AML-193 (cell line): ENCODE results near the gene HLF.

ENCODE experiments used
- DNase-seq, 2 experiments: peaks; one replicate each; lab custom pipeline; 2025; lab: John Stamatoyannopoulos, UW

Gene HLF

GRCh38 chr17:55274355-55275255, 9.8 kb downstream of the HLF start:
- no peak for DNase-seq

GRCh38 chr17:55275894-55276804, 11.4 kb downstream of the HLF start:
- DNase-seq = no peak

- no peak for DNase-seq
These were observed 13.6 kb downstream of the HLF start for GRCh38 chr17:55278173-55278961.

- no peak for DNase-seq
These were observed 14.4 kb downstream of the HLF start for GRCh38 chr17:55279203-55279602.

- DNase-seq = no peak
These were observed 15.0 kb downstream of the HLF start for GRCh38 chr17:55279788-55280187.

GRCh38 chr17:55280212-55280611, 15.5 kb downstream of the HLF start:
- DNase-seq = no peak

- DNase-seq = no peak
These were observed 17.1 kb downstream of the HLF start for GRCh38 chr17:55281649-55282378.

GRCh38 chr17:55282379-55282702, 17.6 kb downstream of the HLF start:
- DNase-seq = no peak

GRCh38 chr17:55282741-55283140, 18.0 kb downstream of the HLF start:
- DNase-seq = no peak

- no peak for DNase-seq
These were observed 18.7 kb downstream of the HLF start for GRCh38 chr17:55283256-55283965.

GRCh38 chr17:55284001-55284884, 19.5 kb downstream of the HLF start:
- no peak for DNase-seq

GRCh38 chr17:55284944-55285339, 20.2 kb downstream of the HLF start:
- DNase-seq = no peak

- no peak for DNase-seq
These were observed 20.9 kb downstream of the HLF start for GRCh38 chr17:55285340-55286301.

GRCh38 chr17:55286681-55287589, 22.2 kb downstream of the HLF start:
- no peak for DNase-seq

GRCh38 chr17:55288356-55289105, 23.8 kb downstream of the HLF start:
- no peak for DNase-seq

- DNase-seq = no peak
These were observed 24.3 kb downstream of the HLF start for GRCh38 chr17:55289106-55289446.

GRCh38 chr17:55289978-55290377, 25.2 kb downstream of the HLF start:
- DNase-seq = no peak
